Loucy (cell line): ENCODE results near the gene HECTD1.
"Not testable (repeated sequence)": the region's sequence is repeated elsewhere in the genome, so short reads cannot be mapped to it uniquely, and the experiment has no call there.

ENCODE experiments used
- H2AFZ ChIP-seq: fragments of 200-600 bp; sonication (generic); 2 replicates; pipeline ENCODE4 v1.6.0; 2016; ENCODE audit warnings: antibody characterized with exemption, mild to moderate bottlenecking, low read length, moderate library complexity
- H3F3A ChIP-seq: fragments of 200-600 bp; 2 replicates; pipeline ENCODE4 v1.6.0; 2016; ENCODE audit warnings: antibody characterized with exemption, low read depth, mild to moderate bottlenecking
- H3K27me3 ChIP-seq: fragments of 200-600 bp; sonication (generic); 2 replicates; pipeline ENCODE4 v1.6.1; 2014; ENCODE audit warnings: low read length, mild to moderate bottlenecking; ENCODE audit not compliant: insufficient read depth, poor library complexity, severe bottlenecking
- H3K36me3 ChIP-seq: fragments of 200-600 bp; sonication (generic); 2 replicates; pipeline ENCODE4 v1.6.1; 2016; ENCODE audit warnings: low read length; ENCODE audit not compliant: insufficient read depth
- H3K4me1 ChIP-seq: fragments of 200-600 bp; sonication (generic); 2 replicates; pipeline ENCODE4 v1.5.1; 2014; ENCODE audit warnings: low read length, mild to moderate bottlenecking; ENCODE audit not compliant: insufficient read depth, poor library complexity, severe bottlenecking
- H3K4me2 ChIP-seq: fragments of 200-600 bp; sonication (generic); 2 replicates; pipeline ENCODE4 v1.6.0; 2014; ENCODE audit warnings: antibody characterized with exemption, low read length, low read depth, mild to moderate bottlenecking; ENCODE audit not compliant: poor library complexity, severe bottlenecking
- H3K4me3 ChIP-seq: fragments of 200-600 bp; sonication (generic); 2 replicates; pipeline ENCODE4 v1.5.1; 2014; ENCODE audit warnings: low read length, mild to moderate bottlenecking, mixed read lengths; ENCODE audit not compliant: poor library complexity, severe bottlenecking
- H3K79me2 ChIP-seq: fragments of 200-600 bp; sonication (generic); 2 replicates; pipeline ENCODE4 v1.6.1; 2014; ENCODE audit warnings: low read length; ENCODE audit not compliant: insufficient read depth
- H3K9ac ChIP-seq: fragments of 200-600 bp; sonication (generic); 2 replicates; pipeline ENCODE4 v1.6.0; 2014; ENCODE audit warnings: mild to moderate bottlenecking, low read depth, low read length, moderate library complexity; ENCODE audit not compliant: poor library complexity, severe bottlenecking
- H3K9me2 ChIP-seq: fragments of 200-600 bp; sonication (generic); replicated peaks from 2 replicates; pipeline ENCODE4 v1.6.1; 2016; ENCODE audit warnings: low read depth, low read length, mixed read lengths
- H3K9me3 ChIP-seq: fragments of 200-600 bp; sonication (generic); 2 replicates; pipeline ENCODE4 v1.6.1; 2014; ENCODE audit warnings: mild to moderate bottlenecking, antibody characterized with exemption, low read length, low read depth; ENCODE audit not compliant: insufficient read depth
- H4K20me1 ChIP-seq: fragments of 200-600 bp; sonication (generic); 2 replicates; pipeline ENCODE4 v1.6.0; 2014; ENCODE audit warnings: antibody characterized with exemption, low read length, mild to moderate bottlenecking; ENCODE audit not compliant: insufficient read depth, poor library complexity, severe bottlenecking
- EZH2phosphoT487 ChIP-seq: fragments of 200-600 bp; IDR thresholded peaks from 2 replicates; pipeline ENCODE4 v1.6.1; 2018; ENCODE audit warnings: antibody characterized with exemption, mild to moderate bottlenecking, moderate library complexity, borderline replicate concordance
- TF ChIP-seq, protein P1 (sequence below): fragments of 200-600 bp; sonication (generic); conservative IDR thresholded peaks from 2 replicates; pipeline ENCODE4 v1.5.1; 2014; ENCODE audit warnings: mild to moderate bottlenecking, antibody characterized with exemption, low read length

HECTD1 gene

DNA sequence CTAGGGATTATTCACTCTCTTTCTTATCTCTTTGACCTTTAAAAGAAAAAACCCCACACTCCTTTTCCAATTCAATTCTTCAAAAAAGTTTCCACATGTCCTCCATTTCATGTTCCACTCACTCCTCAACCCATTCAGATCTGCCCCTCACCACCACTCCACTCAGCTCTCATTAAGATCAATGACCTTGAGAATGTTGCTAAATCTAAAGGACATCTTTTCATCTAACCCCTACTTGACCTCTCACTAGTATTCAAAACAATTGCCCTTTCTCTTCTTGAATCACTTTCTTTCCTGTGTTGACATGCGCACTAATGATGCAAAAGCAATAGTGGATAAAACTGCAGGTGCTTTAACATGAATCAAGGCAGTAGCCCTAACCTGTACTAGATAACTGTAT is 9.9 kb downstream of the HECTD1 start:
- no peaks in the 10 kb centered on the region for H3K9me2 ChIP-seq
- peaks cover 19% of the 10 kb centered on the region for H3K4me1 ChIP-seq
- H3K27me3 ChIP-seq, result no peaks in the 10 kb centered on the region
- H4K20me1 ChIP-seq, result peaks cover 48% of the 10 kb centered on the region
- H2AFZ ChIP-seq, result no peak overlapping the region
- no peaks in the 10 kb centered on the region for H3K9me3 ChIP-seq
- no peak for TF ChIP-seq EZH2phosphoT487
- TF ChIP-seq, protein P1, sequence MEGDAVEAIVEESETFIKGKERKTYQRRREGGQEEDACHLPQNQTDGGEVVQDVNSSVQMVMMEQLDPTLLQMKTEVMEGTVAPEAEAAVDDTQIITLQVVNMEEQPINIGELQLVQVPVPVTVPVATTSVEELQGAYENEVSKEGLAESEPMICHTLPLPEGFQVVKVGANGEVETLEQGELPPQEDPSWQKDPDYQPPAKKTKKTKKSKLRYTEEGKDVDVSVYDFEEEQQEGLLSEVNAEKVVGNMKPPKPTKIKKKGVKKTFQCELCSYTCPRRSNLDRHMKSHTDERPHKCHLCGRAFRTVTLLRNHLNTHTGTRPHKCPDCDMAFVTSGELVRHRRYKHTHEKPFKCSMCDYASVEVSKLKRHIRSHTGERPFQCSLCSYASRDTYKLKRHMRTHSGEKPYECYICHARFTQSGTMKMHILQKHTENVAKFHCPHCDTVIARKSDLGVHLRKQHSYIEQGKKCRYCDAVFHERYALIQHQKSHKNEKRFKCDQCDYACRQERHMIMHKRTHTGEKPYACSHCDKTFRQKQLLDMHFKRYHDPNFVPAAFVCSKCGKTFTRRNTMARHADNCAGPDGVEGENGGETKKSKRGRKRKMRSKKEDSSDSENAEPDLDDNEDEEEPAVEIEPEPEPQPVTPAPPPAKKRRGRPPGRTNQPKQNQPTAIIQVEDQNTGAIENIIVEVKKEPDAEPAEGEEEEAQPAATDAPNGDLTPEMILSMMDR, result no peak
- peaks cover 90% of the 10 kb centered on the region for H3K79me2 ChIP-seq
- peaks cover 11% of the 10 kb centered on the region; the same call in 1 of the 2 replicates for H3K36me3 ChIP-seq
- H3K9ac ChIP-seq, result no peak overlapping the region
- no peaks in the 10 kb centered on the region for H3F3A ChIP-seq
- no peak overlapping the region for H3K4me2 ChIP-seq
- no peak overlapping the region for H3K4me3 ChIP-seq

- H3K9me2 ChIP-seq, result no peaks in the 10 kb centered on the region
- H3K9me3 ChIP-seq, result no peaks in the 10 kb centered on the region
- TF ChIP-seq EZH2phosphoT487, result no peak
- TF ChIP-seq, protein P1, result no peak
- no peak overlapping the region for H3K4me3 ChIP-seq
- peaks cover 43% of the 10 kb centered on the region for H4K20me1 ChIP-seq
- no peak overlapping the region for H3K9ac ChIP-seq
- H3K27me3 ChIP-seq, result no peaks in the 10 kb centered on the region
- H3K4me2 ChIP-seq, result no peak overlapping the region
- H3K4me1 ChIP-seq, result peaks cover 19% of the 10 kb centered on the region
- H3K36me3 ChIP-seq, result peaks cover 11% of the 10 kb centered on the region; the same call in 1 of the 2 replicates
- H3K79me2 ChIP-seq, result peaks cover 90% of the 10 kb centered on the region
- no peak overlapping the region for H2AFZ ChIP-seq
- no peaks in the 10 kb centered on the region for H3F3A ChIP-seq
Observed at GRCh38 chr14:31196839-31197492, 10.6 kb downstream of the HECTD1 start.

- Histone ChIP-seq H3K36me3 (peaks cover 17% of the 10 kb centered on the region; the same call in 1 of the 2 replicates), H3K9me3 (no peaks in the 10 kb centered on the region), H3K27me3 (no peaks in the 10 kb centered on the region), H3F3A (no peaks in the 10 kb centered on the region), H2AFZ (no peak overlapping the region), H3K4me3 (no peak overlapping the region), H3K4me1 (peaks cover 19% of the 10 kb centered on the region), H3K79me2 (peaks cover 88% of the 10 kb centered on the region), H3K9ac (no peak overlapping the region), H3K4me2 (peak overlapping the region; percentile 25), H4K20me1 (peaks cover 35% of the 10 kb centered on the region), H3K9me2 (no peaks in the 10 kb centered on the region)
- no peak for TF ChIP-seq EZH2phosphoT487
Observed at GRCh38 chr14:31194661-31195060, 12.9 kb downstream of the HECTD1 start.

DNA sequence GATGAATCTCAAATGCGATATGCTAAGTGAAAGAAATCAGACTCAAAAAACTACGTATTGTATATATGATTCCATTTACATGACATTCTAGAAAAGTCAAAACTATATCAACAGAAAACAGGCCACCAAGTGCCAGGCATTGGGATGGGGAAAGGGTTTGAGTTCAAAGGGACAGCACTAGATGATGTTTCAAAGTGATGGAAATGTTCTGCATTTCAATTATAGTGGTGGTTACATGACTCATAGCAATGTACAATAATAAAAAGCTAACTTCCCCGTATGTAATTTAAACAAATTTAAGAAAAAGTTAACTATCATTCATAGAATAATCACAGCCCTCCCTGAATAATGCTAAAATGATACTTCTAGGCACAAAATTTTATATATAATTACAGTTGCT is 13.5 kb downstream of the HECTD1 start:
- Histone ChIP-seq H3K9me3 (no peaks in the 10 kb centered on the region), H2AFZ (no peak overlapping the region), H3K4me3 (no peak overlapping the region), H4K20me1 (peaks cover 34% of the 10 kb centered on the region), H3K9ac (no peak overlapping the region), H3K27me3 (no peaks in the 10 kb centered on the region), H3K4me2 (peak overlapping the region; percentile 25), H3K36me3 (peaks cover 17% of the 10 kb centered on the region; the same call in 1 of the 2 replicates), H3K9me2 (no peaks in the 10 kb centered on the region), H3K79me2 (peaks cover 88% of the 10 kb centered on the region), H3F3A (no peaks in the 10 kb centered on the region), H3K4me1 (peaks cover 19% of the 10 kb centered on the region)
- TF ChIP-seq, protein P1, result no peak
- TF ChIP-seq EZH2phosphoT487, result no peak

- not testable (repeated sequence) for H3K27me3 ChIP-seq, H3K9me2 ChIP-seq, H3K9me3 ChIP-seq, H3F3A ChIP-seq, H3K4me3 ChIP-seq, H3K9ac ChIP-seq, H3K4me2 ChIP-seq, H2AFZ ChIP-seq
- Histone ChIP-seq H3K79me2 (peaks cover 81% of the 10 kb centered on the region), H3K4me1 (peaks cover 16% of the 10 kb centered on the region), H4K20me1 (peaks cover 35% of the 10 kb centered on the region), H3K36me3 (peaks cover 17% of the 10 kb centered on the region; the same call in 1 of the 2 replicates)
Observed at GRCh38 chr14:31192544-31192943, 15.0 kb downstream of the HECTD1 start.
